Measurements from ENCODE around the gene RTBDN.

RTBDN gene

GRCh38 chr19:12871681-12872080, 37.3 kb upstream of the RTBDN start:
- TF ChIP-seq TAF1 (IDR thresholded peaks at IDR 0.05; ENCODE audit: borderline replicate concordance, insufficient read depth, low read length) (no peak), SIN3A (IDR thresholded peaks at IDR 0.05; ENCODE audit: borderline replicate concordance, insufficient read depth, low read length) (no peak), FOXP2 (optimal IDR thresholded peaks at IDR 0.05; ENCODE audit: borderline replicate concordance, extremely low read depth, extremely low read length, insufficient read depth) (no peak), REST (IDR thresholded peaks at IDR 0.05; ENCODE audit: insufficient read depth in 1 of 2, low read depth in 2 of 2, low read length in 2 of 2) (no peak), POLR2AphosphoS5 (IDR thresholded peaks at IDR 0.05; ENCODE audit: low read depth, low read length) (no peak)

GRCh38 chr19:12868540-12869112, 34.2 kb upstream of the RTBDN start:
- no peak for TF ChIP-seq TAF1 (IDR thresholded peaks at IDR 0.05; ENCODE audit: borderline replicate concordance, insufficient read depth, low read length)

GRCh38 chr19:12867120-12868099, 33.0 kb upstream of the RTBDN start:
- no peak for TF ChIP-seq TAF1 (IDR thresholded peaks at IDR 0.05; ENCODE audit: borderline replicate concordance, insufficient read depth, low read length)

- TF ChIP-seq TAF1 (IDR thresholded peaks at IDR 0.05; ENCODE audit: borderline replicate concordance, insufficient read depth, low read length) (no peak), SIN3A (IDR thresholded peaks at IDR 0.05; ENCODE audit: borderline replicate concordance, insufficient read depth, low read length) (no peak), FOXP2 (optimal IDR thresholded peaks at IDR 0.05; ENCODE audit: borderline replicate concordance, extremely low read depth, extremely low read length, insufficient read depth) (no peak), POLR2AphosphoS5 (IDR thresholded peaks at IDR 0.05; ENCODE audit: low read depth, low read length) (no peak), REST (IDR thresholded peaks at IDR 0.05; ENCODE audit: insufficient read depth in 1 of 2, low read depth in 2 of 2, low read length in 2 of 2) (no peak)
Observed at GRCh38 chr19:12866416-12867119, 32.2 kb upstream of the RTBDN start.

GRCh38 chr19:12865746-12866415, 31.5 kb upstream of the RTBDN start:
- TF ChIP-seq TAF1 (IDR thresholded peaks at IDR 0.05; ENCODE audit: borderline replicate concordance, insufficient read depth, low read length): no peak
- no peak for TF ChIP-seq POLR2AphosphoS5 (IDR thresholded peaks at IDR 0.05; ENCODE audit: low read depth, low read length)
- TF ChIP-seq REST (IDR thresholded peaks at IDR 0.05; ENCODE audit: insufficient read depth in 1 of 2, low read depth in 2 of 2, low read length in 2 of 2): no peak
- TF ChIP-seq SIN3A (IDR thresholded peaks at IDR 0.05; ENCODE audit: borderline replicate concordance, insufficient read depth, low read length): no peak
- no peak for TF ChIP-seq FOXP2 (optimal IDR thresholded peaks at IDR 0.05; ENCODE audit: borderline replicate concordance, extremely low read depth, extremely low read length, insufficient read depth)

Data from PFSK-1 (cell line).